NCI-H2029 treated with DMSO at 0.1 percent for 48 hours (cell line): ENCODE results near the gene GDPD4.

Source experiments
- DNase-seq: peaks from one replicate; lab custom pipeline; 2025; lab: John Stamatoyannopoulos, UW

The GDPD4 gene

GRCh38 chr11:77189588-77190210 lies 111.8 kb downstream of the GDPD4 start:
- no peak for DNase-seq

- peak; percentile 30 for DNase-seq
Measured at GRCh38 chr11:77188633-77189491, 112.6 kb downstream of the GDPD4 start.

- peak; percentile 77 for DNase-seq
Measured at GRCh38 chr11:77187776-77188632, 113.5 kb downstream of the GDPD4 start.

- DNase-seq: no peak
Measured at GRCh38 chr11:77187111-77187750, 114.3 kb downstream of the GDPD4 start.

- DNase-seq: no peak
Measured at GRCh38 chr11:77186302-77186701, 115.2 kb downstream of the GDPD4 start.

- no peak for DNase-seq
Measured at GRCh38 chr11:77184136-77184860, 117.2 kb downstream of the GDPD4 start.

- no peak for DNase-seq
Measured at GRCh38 chr11:77183431-77183984, 118.0 kb downstream of the GDPD4 start.

GRCh38 chr11:77182542-77183430 lies 118.7 kb downstream of the GDPD4 start:
- no peak for DNase-seq

- DNase-seq: no peak
Measured at GRCh38 chr11:77181799-77182541, 119.5 kb downstream of the GDPD4 start.

- no peak for DNase-seq
Measured at GRCh38 chr11:77181226-77181625, 120.3 kb downstream of the GDPD4 start.

- no peak for DNase-seq
Measured at GRCh38 chr11:77180346-77180745, 121.1 kb downstream of the GDPD4 start.

- DNase-seq: no peak
Measured at GRCh38 chr11:77179681-77180080, 121.8 kb downstream of the GDPD4 start.

GRCh38 chr11:77179048-77179447 lies 122.4 kb downstream of the GDPD4 start:
- DNase-seq: no peak

GRCh38 chr11:77178150-77178549 lies 123.3 kb downstream of the GDPD4 start:
- DNase-seq: no peak

GRCh38 chr11:77176996-77177395 lies 124.5 kb downstream of the GDPD4 start:
- no peak for DNase-seq

GRCh38 chr11:77175869-77176539 lies 125.5 kb downstream of the GDPD4 start:
- no peak for DNase-seq

GRCh38 chr11:77175021-77175842 lies 126.3 kb downstream of the GDPD4 start:
- no peak for DNase-seq

GRCh38 chr11:77174559-77174958 lies 126.9 kb downstream of the GDPD4 start:
- DNase-seq: peak; percentile 80
